Measurements from ENCODE around the gene PHF21A. TPM values are rescaled to one million over a fixed set of nuclear protein-coding genes. Genes with fewer than 3 reads are reported as not detected.

Gene PHF21A
- total and polyA plus RNA-seq, 2 of the 13 experiments (the other 11 are each of a cell fraction or from before 2014, with no cell fraction given): 4.1 to 34.6 TPM

- TF ChIP-seq ZNF142 (CRISPR knock-in tag; IDR thresholded peaks at IDR 0.05) (no peak), ZNF615 (CRISPR knock-in tag; IDR thresholded peaks at IDR 0.05; ENCODE audit: borderline replicate concordance) (no peak), ZGPAT (CRISPR knock-in tag; IDR thresholded peaks at IDR 0.05) (no peak), ZNF576 (CRISPR knock-in tag; IDR thresholded peaks at IDR 0.05) (no peak), ZNF274 (CRISPR knock-in tag; IDR thresholded peaks at IDR 0.05) (no peak), CHD4 (IDR thresholded peaks at IDR 0.05; ENCODE audit: borderline replicate concordance, low read length) (no peak), ZNF543 (CRISPR knock-in tag; IDR thresholded peaks at IDR 0.05) (no peak), ZBTB1 (CRISPR knock-in tag; IDR thresholded peaks at IDR 0.05; ENCODE audit: borderline replicate concordance) (no peak), RARA (CRISPR knock-in tag; IDR thresholded peaks at IDR 0.05) (no peak)
These were observed 51.7 kb downstream of the PHF21A start (continued) for GRCh38 chr11:46069595-46069994.
